ENCODE results near the gene WDTC1. TPM values are rescaled to one million over a fixed set of nuclear protein-coding genes. Genes with fewer than 3 reads are reported as not detected.

The WDTC1 gene
- total RNA-seq, 1 donor from 2014 or later, result 53.8 TPM

DNA sequence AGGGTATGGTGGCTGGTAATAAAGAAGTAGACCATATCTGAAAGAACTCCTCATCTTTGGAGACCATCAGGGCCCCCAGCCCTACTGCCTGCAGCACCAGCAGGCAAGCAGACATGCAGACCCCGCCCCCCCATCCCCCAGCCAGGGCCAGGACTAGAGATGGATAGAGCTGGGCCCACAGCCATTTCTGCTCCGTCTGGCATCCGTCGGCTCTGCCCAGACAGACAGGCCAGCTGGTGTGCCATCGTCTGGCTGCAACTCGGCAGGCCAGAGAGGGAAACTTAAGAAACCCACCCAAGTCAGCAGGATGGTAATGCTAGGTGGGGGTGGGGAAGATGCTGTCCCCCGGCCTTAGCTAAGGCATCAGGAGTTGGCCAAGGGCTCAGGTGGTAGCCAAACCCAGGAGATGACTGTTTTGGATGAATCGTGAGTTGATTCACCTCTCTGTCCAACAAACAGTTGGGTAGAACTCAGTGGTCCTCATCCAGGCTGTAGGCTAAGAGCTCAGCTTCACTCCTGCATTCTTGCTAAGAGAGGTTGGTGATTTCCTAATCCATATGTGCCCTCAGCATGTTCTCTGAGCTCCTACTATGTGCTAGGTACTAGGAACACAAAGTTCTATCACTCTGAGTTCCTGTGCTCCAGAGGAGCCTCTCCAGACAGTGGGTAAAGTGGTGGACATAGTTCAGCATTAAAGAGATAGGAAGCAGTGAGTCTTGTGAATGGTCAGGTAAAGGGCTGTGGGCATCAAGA, 64.4 kb downstream of the WDTC1 start:
- no peaks in the 10 kb centered on the region for H3K27me3 Mint-ChIP-seq
- H3K4me1 Mint-ChIP-seq (ENCODE audit: low read depth), result peaks cover 3% of the 10 kb centered on the region
- no peak overlapping the region for H3K4me3 Mint-ChIP-seq (ENCODE audit: low read depth)
- peaks cover 5% of the 10 kb centered on the region for H3K36me3 Mint-ChIP-seq (ENCODE audit: insufficient read depth)
- H3K27ac Mint-ChIP-seq, result peak overlapping the region; percentile 12
- no peaks in the 10 kb centered on the region for H3K9me3 Mint-ChIP-seq (ENCODE audit: low read depth)
- no peak for DNase-seq (ENCODE audit: low spot score, unreplicated experiment)
- TF ChIP-seq, protein P1, sequence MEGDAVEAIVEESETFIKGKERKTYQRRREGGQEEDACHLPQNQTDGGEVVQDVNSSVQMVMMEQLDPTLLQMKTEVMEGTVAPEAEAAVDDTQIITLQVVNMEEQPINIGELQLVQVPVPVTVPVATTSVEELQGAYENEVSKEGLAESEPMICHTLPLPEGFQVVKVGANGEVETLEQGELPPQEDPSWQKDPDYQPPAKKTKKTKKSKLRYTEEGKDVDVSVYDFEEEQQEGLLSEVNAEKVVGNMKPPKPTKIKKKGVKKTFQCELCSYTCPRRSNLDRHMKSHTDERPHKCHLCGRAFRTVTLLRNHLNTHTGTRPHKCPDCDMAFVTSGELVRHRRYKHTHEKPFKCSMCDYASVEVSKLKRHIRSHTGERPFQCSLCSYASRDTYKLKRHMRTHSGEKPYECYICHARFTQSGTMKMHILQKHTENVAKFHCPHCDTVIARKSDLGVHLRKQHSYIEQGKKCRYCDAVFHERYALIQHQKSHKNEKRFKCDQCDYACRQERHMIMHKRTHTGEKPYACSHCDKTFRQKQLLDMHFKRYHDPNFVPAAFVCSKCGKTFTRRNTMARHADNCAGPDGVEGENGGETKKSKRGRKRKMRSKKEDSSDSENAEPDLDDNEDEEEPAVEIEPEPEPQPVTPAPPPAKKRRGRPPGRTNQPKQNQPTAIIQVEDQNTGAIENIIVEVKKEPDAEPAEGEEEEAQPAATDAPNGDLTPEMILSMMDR (IDR thresholded peaks at IDR 0.05; ENCODE audit: unreplicated experiment), result no peak

DNA sequence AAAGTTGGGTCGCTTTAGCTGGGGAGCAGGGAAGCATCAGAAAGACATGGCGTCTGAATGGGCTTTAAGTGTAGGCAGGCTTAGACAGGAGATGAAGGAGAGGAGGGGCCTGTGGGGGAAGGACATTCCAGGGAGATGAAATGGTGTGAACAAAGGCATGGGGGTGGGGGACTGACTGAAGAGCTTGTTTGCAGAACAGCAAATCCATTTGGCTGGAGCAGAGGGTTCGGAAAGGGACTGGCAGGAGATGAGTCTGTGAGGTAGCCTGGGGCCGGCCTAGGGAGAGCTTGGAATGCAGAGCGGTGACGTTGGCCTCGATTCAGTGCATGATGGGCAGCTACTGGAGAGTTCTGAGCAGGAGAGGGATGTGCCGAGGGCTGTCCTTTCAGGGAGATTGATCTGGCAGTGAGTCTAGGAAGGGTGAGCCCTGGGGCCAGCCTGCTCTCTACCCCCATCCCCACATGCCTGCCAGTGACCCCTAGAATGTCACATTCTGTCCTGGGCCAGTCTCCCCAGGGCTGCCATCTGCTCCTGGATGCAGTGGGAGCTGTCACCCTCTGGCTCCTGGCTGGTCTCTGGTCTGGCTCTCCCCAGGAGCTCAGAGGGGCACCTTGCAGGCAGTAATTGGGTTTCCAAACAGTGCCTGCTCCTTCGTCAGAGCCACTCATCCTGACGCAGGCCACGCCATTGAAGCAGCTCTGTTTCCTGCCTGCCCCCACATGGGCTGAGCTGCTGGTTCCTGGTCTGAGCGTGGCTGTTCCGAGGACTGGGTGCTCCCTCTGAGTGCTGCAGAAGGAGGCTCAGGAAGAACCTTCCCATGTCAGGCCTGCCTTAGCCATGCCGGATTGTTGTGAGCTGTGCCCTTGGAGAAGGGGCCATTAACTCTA, 65.2 kb downstream of the WDTC1 start:
- Mint-ChIP-seq H3K9me3 (ENCODE audit: low read depth) (no peaks in the 10 kb centered on the region), H3K27ac (peak overlapping the region; percentile 41), H3K4me1 (ENCODE audit: low read depth) (peaks cover 3% of the 10 kb centered on the region), H3K36me3 (ENCODE audit: insufficient read depth) (peaks cover 5% of the 10 kb centered on the region), H3K4me3 (ENCODE audit: low read depth) (no peak overlapping the region), H3K27me3 (no peaks in the 10 kb centered on the region)
- TF ChIP-seq, protein P1 (IDR thresholded peaks at IDR 0.05; ENCODE audit: unreplicated experiment), result no peak
- no peak for DNase-seq (ENCODE audit: low spot score, unreplicated experiment)

DNA sequence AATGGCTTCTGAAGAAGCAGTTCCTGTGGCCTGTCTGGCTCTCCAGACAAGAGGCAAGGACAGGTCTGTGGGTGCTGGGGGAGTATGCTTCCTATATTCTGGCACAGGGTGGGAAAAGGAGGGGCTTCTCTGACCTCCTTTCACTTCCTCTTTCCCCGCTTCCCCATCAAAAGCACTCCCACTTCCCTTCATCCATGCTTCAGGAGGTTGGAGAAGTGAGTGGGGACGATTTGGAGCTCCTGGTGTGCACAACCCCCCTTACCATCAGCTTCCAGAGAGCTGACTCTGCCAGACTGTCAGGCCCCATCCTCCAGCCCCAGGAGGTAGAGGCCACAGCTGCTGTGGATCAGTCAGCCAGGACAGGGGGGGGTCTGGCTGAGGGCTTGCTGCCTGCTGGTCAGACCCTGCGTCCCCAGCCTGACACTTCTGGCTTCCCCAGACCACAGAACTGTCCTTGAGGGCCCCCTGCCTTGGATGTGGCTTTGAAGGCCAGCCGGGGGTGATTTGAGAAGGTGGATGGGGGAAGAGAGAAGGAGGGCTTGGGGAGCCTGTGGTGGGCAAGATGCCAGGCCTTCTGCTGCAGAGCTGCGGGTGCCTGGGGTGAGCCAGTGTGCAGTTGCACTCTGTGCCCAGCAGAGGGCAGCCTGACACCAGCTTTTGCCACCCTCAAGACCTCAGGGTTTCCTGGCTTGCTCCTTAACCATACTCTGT, 66.1 kb downstream of the WDTC1 start:
- H3K9me3 Mint-ChIP-seq (ENCODE audit: low read depth), result no peaks in the 10 kb centered on the region
- no peak overlapping the region for H3K4me3 Mint-ChIP-seq (ENCODE audit: low read depth)
- peaks cover 3% of the 10 kb centered on the region for H3K4me1 Mint-ChIP-seq (ENCODE audit: low read depth)
- TF ChIP-seq, protein P1 (IDR thresholded peaks at IDR 0.05; ENCODE audit: unreplicated experiment), result peak; percentile 97
- H3K36me3 Mint-ChIP-seq (ENCODE audit: insufficient read depth), result peaks cover 5% of the 10 kb centered on the region
- H3K27me3 Mint-ChIP-seq, result no peaks in the 10 kb centered on the region
- peak; percentile 67 for DNase-seq (ENCODE audit: low spot score, unreplicated experiment)
- no peak overlapping the region for H3K27ac Mint-ChIP-seq

DNA sequence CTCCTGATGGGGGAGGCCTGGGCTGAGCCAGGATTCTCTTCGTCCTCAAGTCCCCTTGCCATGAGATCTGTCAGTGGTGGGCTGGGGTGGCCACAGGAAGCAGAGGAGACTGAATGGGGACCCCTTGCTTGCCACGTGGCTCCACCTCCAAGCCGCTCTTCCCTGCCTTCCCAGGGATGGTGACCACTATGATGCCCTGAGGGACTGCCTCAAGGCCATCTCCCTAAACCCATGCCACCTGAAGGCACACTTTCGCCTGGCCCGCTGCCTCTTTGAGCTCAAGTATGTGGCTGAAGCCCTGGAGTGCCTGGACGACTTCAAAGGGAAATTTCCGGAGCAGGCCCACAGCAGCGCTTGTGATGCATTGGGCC, 66.6 kb downstream of the WDTC1 start:
- Mint-ChIP-seq H3K27ac (no peak overlapping the region), H3K4me3 (ENCODE audit: low read depth) (no peak overlapping the region), H3K27me3 (no peaks in the 10 kb centered on the region), H3K9me3 (ENCODE audit: low read depth) (no peaks in the 10 kb centered on the region), H3K4me1 (ENCODE audit: low read depth) (peaks cover 3% of the 10 kb centered on the region), H3K36me3 (ENCODE audit: insufficient read depth) (peaks cover 5% of the 10 kb centered on the region)
- DNase-seq (ENCODE audit: low spot score, unreplicated experiment), result no peak
- TF ChIP-seq, protein P1 (IDR thresholded peaks at IDR 0.05; ENCODE audit: unreplicated experiment), result no peak

Data from progenitor cell of endocrine pancreas (in vitro differentiated cells).